H7 (cell line): Measurements from ENCODE around the gene KCNJ3. TPM values are rescaled to one million over a fixed set of nuclear protein-coding genes. Genes with fewer than 3 reads are reported as not detected.

Experiments
- DNase-seq: peaks from one replicate; pipeline ENCODE4 v3.0.0; 2012
- H3K27me3 ChIP-seq: 2 replicates; pipeline ENCODE4 v1.6.0; 2011; ENCODE audit warnings: mild to moderate bottlenecking, low read length; ENCODE audit not compliant: control insufficient read depth, insufficient read depth
- H3K36me3 ChIP-seq: replicated peaks from 2 replicates; pipeline ENCODE4 v1.5.1; 2011; ENCODE audit warnings: low read length; ENCODE audit not compliant: control insufficient read depth, insufficient read depth
- H3K4me3 ChIP-seq: 2 replicates; pipeline ENCODE4 v1.5.1; 2011; ENCODE audit warnings: low read depth, mild to moderate bottlenecking, control low read depth, low read length, moderate library complexity; ENCODE audit not compliant: insufficient read depth
- total RNA-seq: library from RNA; depleted of rRNA; stranded (reverse); fragments of >200 nt; shearing (Covaris generic); gene quantifications from 2 replicates; pipeline ENCODE4 v1.2.3, GENCODE V29; 2014

The KCNJ3 gene
- total RNA-seq, 1 experiment from 2014 or later, result 0.28 TPM

GRCh38 chr2:154696810-154697417 lies 1.6 kb upstream of the KCNJ3 start:
- DNase-seq, result no peak
- Histone ChIP-seq H3K27me3 (peaks cover 33% of the 10 kb centered on the region), H3K36me3 (no peaks in the 10 kb centered on the region), H3K4me3 (peak overlapping the region; percentile 56)

- Histone ChIP-seq H3K27me3 (peaks cover 33% of the 10 kb centered on the region), H3K36me3 (no peaks in the 10 kb centered on the region), H3K4me3 (peak overlapping the region; percentile 56)
- peak; percentile 74 for DNase-seq
Observed at GRCh38 chr2:154697418-154698252, 860 bp upstream of the KCNJ3 start.

GRCh38 chr2:154698721-154699574 lies 453 bp downstream of the KCNJ3 start:
- no peak for DNase-seq
- H3K36me3 ChIP-seq, result no peaks in the 10 kb centered on the region
- peaks cover 33% of the 10 kb centered on the region for H3K27me3 ChIP-seq
- peak overlapping the region; percentile 56; the same call in 1 of the 2 replicates for H3K4me3 ChIP-seq

GRCh38 chr2:154699575-154699930 lies 1.1 kb downstream of the KCNJ3 start:
- no peaks in the 10 kb centered on the region for H3K36me3 ChIP-seq
- peaks cover 33% of the 10 kb centered on the region for H3K27me3 ChIP-seq
- no peak for DNase-seq
- H3K4me3 ChIP-seq, result peak overlapping the region; percentile 56; the same call in 1 of the 2 replicates

- H3K4me3 ChIP-seq, result no peak overlapping the region
- peaks cover 33% of the 10 kb centered on the region for H3K27me3 ChIP-seq
- H3K36me3 ChIP-seq, result no peaks in the 10 kb centered on the region
- peak; percentile 20 for DNase-seq
Observed at GRCh38 chr2:154700136-154700535, 1.6 kb downstream of the KCNJ3 start.

GRCh38 chr2:154704991-154705390 lies 6.5 kb downstream of the KCNJ3 start:
- no peak for DNase-seq
- Histone ChIP-seq H3K27me3 (no peaks in the 10 kb centered on the region), H3K4me3 (no peak overlapping the region), H3K36me3 (no peaks in the 10 kb centered on the region)

GRCh38 chr2:154706660-154707059 lies 8.2 kb downstream of the KCNJ3 start:
- Histone ChIP-seq H3K27me3 (no peaks in the 10 kb centered on the region), H3K4me3 (no peak overlapping the region), H3K36me3 (no peaks in the 10 kb centered on the region)
- no peak for DNase-seq

GRCh38 chr2:154707994-154708575 lies 9.6 kb downstream of the KCNJ3 start:
- DNase-seq, result no peak
- Histone ChIP-seq H3K27me3 (no peaks in the 10 kb centered on the region), H3K4me3 (no peak overlapping the region), H3K36me3 (no peaks in the 10 kb centered on the region)

- H3K4me3 ChIP-seq, result no peak overlapping the region
- no peaks in the 10 kb centered on the region for H3K27me3 ChIP-seq
- no peaks in the 10 kb centered on the region for H3K36me3 ChIP-seq
- no peak for DNase-seq
Observed at GRCh38 chr2:154709215-154709614, 10.7 kb downstream of the KCNJ3 start.

GRCh38 chr2:154710078-154710477 lies 11.6 kb downstream of the KCNJ3 start:
- no peaks in the 10 kb centered on the region for H3K36me3 ChIP-seq
- no peak for DNase-seq
- H3K4me3 ChIP-seq, result no peak overlapping the region
- H3K27me3 ChIP-seq, result no peaks in the 10 kb centered on the region

GRCh38 chr2:154710685-154711084 lies 12.2 kb downstream of the KCNJ3 start:
- DNase-seq, result no peak

GRCh38 chr2:154713675-154714074 lies 15.2 kb downstream of the KCNJ3 start:
- Histone ChIP-seq H3K27me3 (no peaks in the 10 kb centered on the region), H3K36me3 (no peaks in the 10 kb centered on the region), H3K4me3 (no peak overlapping the region)
- DNase-seq, result no peak

More at GRCh38 chr2:154710685-154711084, 12.2 kb downstream of the KCNJ3 start:
- H3K4me3 ChIP-seq, result no peak overlapping the region
- no peaks in the 10 kb centered on the region for H3K27me3 ChIP-seq
- no peaks in the 10 kb centered on the region for H3K36me3 ChIP-seq

GRCh38 chr2:154720651-154721050 lies 22.2 kb downstream of the KCNJ3 start:
- Histone ChIP-seq H3K36me3 (no peaks in the 10 kb centered on the region), H3K27me3 (no peaks in the 10 kb centered on the region)
- no peak for DNase-seq

GRCh38 chr2:154724194-154724797 lies 25.8 kb downstream of the KCNJ3 start:
- no peaks in the 10 kb centered on the region for H3K27me3 ChIP-seq
- no peaks in the 10 kb centered on the region for H3K36me3 ChIP-seq
- no peak for DNase-seq
- H3K4me3 ChIP-seq, result no peak overlapping the region

More at GRCh38 chr2:154720651-154721050, 22.2 kb downstream of the KCNJ3 start:
- H3K4me3 ChIP-seq, result no peak overlapping the region
